HTERT RPE-1 (cell line): ENCODE results near the gene EAF2.
"Not testable (repeated sequence)": the region's sequence is repeated elsewhere in the genome, so short reads cannot be mapped to it uniquely, and the experiment has no call there.

Source experiments
- in situ Hi-C: fragments of 300-500 bp; cut with MboI; formaldehyde crosslinking; loops from 4 replicates; pipeline ENCODE4 v1.14.3; 2020; ENCODE audit warnings: low sequenced_read_pairs

The EAF2 gene

DNA sequence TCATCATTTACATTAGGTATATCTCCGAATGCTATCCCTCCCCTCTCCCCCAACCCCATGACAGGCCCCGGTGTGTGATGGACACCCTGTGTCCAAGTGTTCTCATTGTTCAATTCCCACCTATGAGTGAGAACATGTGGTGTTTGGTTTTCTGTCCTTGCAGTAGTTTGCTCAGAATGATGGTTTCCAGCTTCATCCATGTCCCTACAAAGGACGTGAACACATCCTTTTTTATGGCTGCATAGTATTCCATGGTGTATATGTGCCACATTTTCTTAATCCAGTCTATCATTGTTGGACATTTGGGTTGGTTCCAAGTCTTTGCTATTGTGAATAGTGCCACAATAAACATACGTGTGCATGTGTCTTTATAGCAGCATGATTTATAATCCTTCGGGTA is 22.8 kb downstream of the EAF2 start:
- in situ Hi-C loops, result not testable (repeated sequence)

DNA sequence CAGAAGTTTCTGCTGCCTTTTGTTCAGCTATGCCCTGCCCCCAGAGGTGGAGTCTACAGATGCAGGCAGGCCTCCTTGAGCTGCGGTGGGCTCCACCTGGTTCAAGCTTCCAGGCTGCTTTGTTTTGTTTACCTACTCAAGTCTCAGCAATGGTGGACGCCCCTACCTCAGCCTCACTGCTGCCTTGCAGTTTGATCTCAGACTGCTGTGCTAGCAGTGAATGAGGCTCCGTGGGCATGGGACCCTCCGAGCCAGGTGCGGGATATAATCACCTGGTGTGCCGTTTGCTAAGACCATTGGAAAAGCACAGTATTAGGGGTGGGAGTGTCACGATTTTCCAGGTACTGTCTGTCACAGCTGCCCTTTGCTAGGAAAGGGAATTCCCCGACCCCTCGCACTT is 28.2 kb downstream of the EAF2 start:
- in situ Hi-C loops, result not testable (repeated sequence)

DNA sequence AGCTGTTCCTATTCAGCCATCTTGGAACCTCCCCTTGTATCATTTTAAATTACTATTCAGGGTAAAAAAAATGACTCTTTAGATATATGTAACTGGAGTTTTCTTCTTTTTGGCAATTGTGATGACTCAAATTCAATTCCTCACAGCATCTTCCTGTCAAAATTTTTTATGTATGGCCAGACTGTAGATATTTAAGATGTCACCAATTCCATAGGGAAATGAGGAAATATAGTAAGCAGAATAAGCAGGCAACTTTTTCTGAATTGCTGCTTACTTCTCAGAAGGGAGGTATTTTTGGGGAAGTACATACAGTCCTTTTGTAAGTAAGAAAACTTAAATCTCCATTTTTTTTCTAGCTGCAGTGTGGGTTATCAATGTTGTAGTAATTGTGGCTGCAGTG is 28.8 kb downstream of the EAF2 start:
- in situ Hi-C loops, result no loop called here

- in situ Hi-C loops, result no loop called here
Observed at GRCh38 chr3:121869736-121870135, 34.7 kb downstream of the EAF2 start.

DNA sequence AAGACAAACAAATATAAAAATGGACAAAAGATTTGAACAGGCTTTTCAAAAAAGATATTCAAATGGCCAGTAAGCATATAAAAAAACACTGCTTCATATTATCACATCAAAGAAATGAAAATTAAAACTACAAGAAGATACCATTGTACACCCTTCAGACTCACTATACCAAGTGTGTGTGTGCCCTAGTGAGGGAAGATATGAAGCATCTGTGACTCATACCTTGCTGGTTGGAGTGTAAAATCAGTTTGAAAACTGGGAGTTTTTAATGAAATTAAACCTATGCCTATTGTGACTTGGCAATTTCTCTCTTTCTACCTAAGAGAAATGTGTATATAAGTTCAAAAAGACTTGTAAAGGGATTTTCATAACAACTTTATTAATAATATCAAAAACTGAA is 35.7 kb downstream of the EAF2 start:
- in situ Hi-C loops, result no loop called here

GRCh38 chr3:121871430-121871829 is 36.4 kb downstream of the EAF2 start:
- in situ Hi-C loops, result no loop called here

DNA sequence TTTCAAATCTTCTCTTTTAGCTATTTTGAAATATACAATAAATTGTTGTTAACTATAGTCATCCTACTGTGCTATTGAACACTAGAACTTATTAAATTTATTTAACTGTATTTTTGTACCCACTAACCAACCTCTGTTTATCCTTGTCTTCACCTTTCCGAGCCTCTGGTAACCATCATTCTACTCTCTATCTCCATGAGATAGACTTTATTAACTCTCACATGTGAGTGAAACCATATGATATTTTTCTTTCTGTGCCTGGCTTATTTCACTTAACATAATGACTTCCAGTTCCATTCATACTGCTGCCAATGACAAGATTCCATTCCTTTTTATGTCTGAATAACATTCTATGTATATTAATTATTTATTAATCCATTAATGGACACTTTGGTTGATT is 43.4 kb downstream of the EAF2 start:
- in situ Hi-C loops, result no loop called here

- in situ Hi-C loops, result no loop called here
Observed at GRCh38 chr3:121883507-121883906, 48.5 kb downstream of the EAF2 start.

DNA sequence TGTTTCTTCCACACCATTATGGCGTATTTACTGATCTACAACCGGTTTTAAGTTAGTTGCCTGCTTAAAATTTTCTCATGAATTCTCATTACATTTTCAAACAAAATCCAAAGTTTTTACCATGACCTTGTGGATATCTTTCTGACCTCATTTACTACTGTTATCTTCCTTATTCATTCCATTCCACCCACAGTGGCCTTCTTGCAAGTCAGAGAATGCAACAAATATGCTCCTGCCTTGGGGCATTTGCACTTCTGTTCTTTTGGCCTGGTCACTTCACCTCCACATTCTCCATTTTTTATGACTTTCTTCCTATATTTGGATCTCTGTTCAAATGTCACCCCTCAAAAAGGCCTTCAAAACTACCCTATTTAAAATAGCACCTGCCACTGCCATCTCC is 50.4 kb downstream of the EAF2 start:
- in situ Hi-C loops, result no loop called here

GRCh38 chr3:121894301-121894990 is 59.4 kb downstream of the EAF2 start, which contains the start of gene SLC15A2:
Gene SLC15A2 (plus strand): TSS chr3:121894401. CDS start chr3:121894477, 76 bp downstream.
- in situ Hi-C loops, result no loop called here

- in situ Hi-C loops, result no loop called here
Observed at GRCh38 chr3:121895121-121895520, 60.1 kb downstream of the EAF2 start.

DNA sequence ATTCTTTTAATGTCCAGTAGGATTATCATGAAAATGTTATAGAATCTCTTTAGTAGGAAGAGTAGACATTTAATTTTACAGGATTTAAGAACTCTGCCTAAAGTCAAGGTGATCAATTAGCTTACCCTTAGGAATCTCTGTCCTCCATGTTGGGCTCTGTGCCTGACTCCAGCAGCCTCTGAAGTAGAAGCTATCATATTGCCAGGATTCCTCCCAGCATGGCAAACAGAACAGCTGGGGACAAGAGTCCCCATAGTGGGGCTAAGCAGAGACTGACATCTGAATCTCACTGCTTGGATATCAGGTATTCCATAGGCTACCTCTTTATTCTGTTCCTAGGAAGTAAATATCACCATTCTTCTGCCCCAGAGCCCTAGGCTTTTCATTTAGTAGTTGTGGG is 60.7 kb downstream of the EAF2 start:
- in situ Hi-C loops, result no loop called here

GRCh38 chr3:121896823-121897222 is 61.8 kb downstream of the EAF2 start:
- in situ Hi-C loops, result no loop called here

DNA sequence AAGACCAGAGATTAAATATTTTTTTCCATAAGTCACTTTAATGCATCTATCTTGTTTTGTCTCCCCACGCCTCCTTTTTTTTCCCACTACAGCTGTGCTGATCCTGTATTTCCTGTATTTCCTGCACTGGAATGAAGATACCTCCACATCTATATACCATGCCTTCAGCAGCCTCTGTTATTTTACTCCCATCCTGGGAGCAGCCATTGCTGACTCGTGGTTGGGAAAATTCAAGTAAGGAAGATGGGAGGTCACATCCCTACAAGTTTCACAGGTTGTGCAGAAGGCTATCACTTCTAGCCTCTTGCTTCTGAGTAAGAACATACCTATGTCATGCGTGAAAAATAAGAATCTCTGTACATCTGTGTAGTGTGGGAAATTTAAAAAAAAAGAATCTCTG is 62.3 kb downstream of the EAF2 start:
- in situ Hi-C loops, result no loop called here

DNA sequence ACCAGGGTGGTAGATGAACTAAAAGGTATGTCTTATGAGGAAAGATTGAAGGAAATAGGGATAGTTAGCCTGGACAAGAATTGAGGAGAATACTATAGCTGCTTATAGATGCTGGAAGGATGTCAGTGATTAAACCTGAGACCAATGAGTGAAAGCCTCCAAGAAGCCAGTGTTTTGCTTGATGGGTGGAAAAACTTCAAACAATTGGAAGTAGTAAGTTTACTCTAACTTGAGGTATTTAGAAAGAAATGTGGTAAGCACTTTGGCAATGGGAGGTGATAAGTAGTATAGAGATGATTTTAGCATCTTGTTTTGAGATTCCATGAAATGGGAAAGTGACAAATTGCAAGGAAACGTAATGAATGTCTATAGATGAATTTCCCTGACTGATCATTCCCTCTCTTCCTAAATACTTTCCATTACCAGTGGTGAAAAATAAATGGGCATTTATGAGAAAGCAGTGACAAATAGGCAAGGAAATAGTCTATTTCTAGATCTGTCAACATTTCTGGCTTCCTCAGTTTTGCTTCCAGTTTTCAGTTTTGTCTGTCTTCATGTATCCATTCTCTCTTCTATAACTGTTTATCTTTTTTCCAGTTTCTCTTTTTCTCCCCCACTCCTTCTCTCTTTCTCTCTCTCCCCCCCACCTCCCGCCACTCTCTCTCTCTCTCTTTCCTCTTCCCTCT is 78.4 kb downstream of the EAF2 start:
- in situ Hi-C loops, result no loop called here

DNA sequence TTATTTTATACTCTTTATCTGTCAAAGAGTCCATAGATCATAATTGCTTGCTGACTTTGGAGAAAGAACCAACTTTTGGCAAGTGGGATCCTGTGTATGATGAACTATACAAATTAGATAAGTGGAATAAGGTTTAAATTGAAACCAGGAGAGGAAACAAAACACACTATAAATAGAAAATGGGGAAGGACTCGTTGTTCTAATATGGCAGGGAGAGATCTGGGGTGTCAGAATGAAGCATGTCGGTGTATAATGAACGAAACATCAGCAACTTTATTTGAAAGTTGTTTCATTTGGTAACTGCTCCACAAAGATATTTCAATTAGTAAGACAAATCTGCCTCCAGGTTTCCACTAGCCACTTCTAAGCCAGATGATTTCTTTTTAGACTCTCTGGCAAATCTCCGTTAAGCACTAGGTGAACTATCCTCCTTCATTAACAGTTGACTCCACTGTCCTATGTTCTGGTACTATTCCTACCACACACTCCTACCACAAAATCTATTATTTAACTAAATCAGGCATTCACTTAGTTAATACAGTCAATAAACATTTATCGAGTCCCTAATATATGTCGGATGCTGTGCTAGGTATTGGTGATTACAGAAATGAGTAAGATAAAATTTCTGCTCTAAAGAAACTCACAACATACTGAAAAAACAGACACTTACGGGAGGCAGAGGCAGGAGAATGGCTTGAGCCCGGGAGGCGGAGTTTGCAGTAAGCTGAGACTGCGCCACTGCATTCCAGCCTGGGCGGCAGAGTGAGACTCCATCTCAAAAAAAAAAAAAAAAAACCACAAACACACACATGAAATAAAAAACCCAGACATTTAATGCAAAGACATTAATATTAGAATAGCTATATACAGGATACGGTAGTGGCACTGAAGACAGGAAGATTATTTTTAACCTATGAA is 79.3 kb downstream of the EAF2 start:
- in situ Hi-C loops, result no loop called here

DNA sequence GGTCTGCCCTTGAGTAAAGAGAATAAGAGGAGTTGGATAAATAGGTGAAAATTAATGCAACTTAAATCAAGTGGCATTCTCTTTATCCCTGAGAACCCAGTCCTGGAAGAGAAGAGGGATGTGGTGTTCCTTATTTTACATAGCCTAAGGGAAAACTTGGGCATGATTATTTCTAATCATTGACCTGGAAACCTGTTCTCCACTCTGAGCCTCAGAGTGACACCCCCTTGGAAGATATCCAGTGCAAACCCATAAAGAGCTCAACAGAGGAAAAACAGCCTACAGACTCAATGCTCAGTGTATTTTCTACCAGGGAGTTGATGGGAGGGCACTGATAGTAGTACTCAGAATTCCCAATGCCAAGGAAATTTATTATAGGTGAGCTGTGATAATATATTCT is 81.2 kb downstream of the EAF2 start:
- in situ Hi-C loops, result no loop called here

- in situ Hi-C loops, result no loop called here
Observed at GRCh38 chr3:121918779-121919483, 83.9 kb downstream of the EAF2 start.

- in situ Hi-C loops, result no loop called here
Observed at GRCh38 chr3:121924734-121925133, 89.7 kb downstream of the EAF2 start.

DNA sequence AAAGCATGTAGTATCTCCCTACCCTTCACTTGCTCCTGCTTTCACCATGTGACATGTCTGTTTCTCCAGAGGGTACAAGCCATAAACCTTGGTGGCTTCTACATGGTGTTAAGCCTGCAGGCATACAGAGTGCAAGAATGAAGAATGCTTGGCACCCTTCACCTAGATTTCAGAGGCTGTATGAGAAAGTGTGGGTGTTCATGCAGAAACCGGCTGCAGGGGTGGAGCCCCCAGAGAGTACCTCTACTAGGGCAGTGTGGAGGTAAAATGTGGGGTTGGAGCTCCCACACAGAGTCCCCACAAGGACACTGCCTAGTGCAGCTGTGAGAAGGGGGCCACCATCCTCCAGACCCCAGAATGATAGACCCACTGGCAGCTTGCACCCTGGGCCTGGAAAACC is 91.4 kb downstream of the EAF2 start:
- in situ Hi-C loops, result no loop called here
